Panc1 (cell line): ENCODE measurements around the gene WAS. TPM values are rescaled to one million over a fixed set of nuclear protein-coding genes. Genes with fewer than 3 reads are reported as not detected.

Experiments
- total RNA-seq: library from RNA; stranded (reverse); gene quantifications from one replicate; pipeline ENCODE4 v1.2.1, GENCODE V29; 2021; ENCODE audit not compliant: unreplicated experiment

The WAS gene
- total RNA-seq, 1 experiment from 2014 or later: 0.82 TPM

Other genes with a start within 250 kb of the WAS start
- gene SLC38A5, start 213.5 kb upstream of the WAS start, total RNA-seq: 1.1 TPM
- gene FTSJ1, start 207.6 kb upstream of the WAS start, total RNA-seq: 43.1 TPM
- 8.6 TPM for gene PORCN, start 174.8 kb upstream of the WAS start, total RNA-seq
- 157 TPM for gene EBP, start 162.0 kb upstream of the WAS start, total RNA-seq
- 29.4 TPM for gene TBC1D25, start 144.1 kb upstream of the WAS start, total RNA-seq
- gene RBM3, start 109.3 kb upstream of the WAS start, total RNA-seq: 528 TPM
- 91.3 TPM for gene WDR13, start 86.3 kb upstream of the WAS start, total RNA-seq
- gene SUV39H1, start 12.9 kb downstream of the WAS start, total RNA-seq: 25.6 TPM
- gene GLOD5, start 77.9 kb downstream of the WAS start, total RNA-seq: not detected
- gene GATA1, start 102.8 kb downstream of the WAS start, total RNA-seq: 0.23 TPM
- gene HDAC6, start 118.3 kb downstream of the WAS start, total RNA-seq: 97.1 TPM
- 0.23 TPM for gene ERAS, start 142.7 kb downstream of the WAS start, total RNA-seq
- 17.8 TPM for gene PCSK1N, start 151.8 kb downstream of the WAS start, total RNA-seq
- gene TIMM17B, start 214.0 kb downstream of the WAS start, total RNA-seq: 92.1 TPM
- gene PQBP1, start 214.1 kb downstream of the WAS start, total RNA-seq: 136 TPM
- 72.4 TPM for gene SLC35A2, start 227.8 kb downstream of the WAS start, total RNA-seq
- 52.6 TPM for gene PIM2, start 235.2 kb downstream of the WAS start, total RNA-seq